Measurements from ENCODE around the gene ABCB8. TPM values are rescaled to one million over a fixed set of nuclear protein-coding genes. Genes with fewer than 3 reads are reported as not detected.
"Not testable (repeated sequence)": the region's sequence is repeated elsewhere in the genome, so short reads cannot be mapped to it uniquely, and the experiment has no call there.

The ABCB8 gene
- total RNA-seq, 1 donor from 2014 or later, result 38.1 TPM

- no peaks in the 10 kb centered on the region for H3K9me3 Mint-ChIP-seq (ENCODE audit: unreplicated experiment)
- H3K27ac Mint-ChIP-seq (ENCODE audit: unreplicated experiment), result no peak overlapping the region
- no peak for DNase-seq (ENCODE audit: extremely low spot score, unreplicated experiment)
- H3K27me3 Mint-ChIP-seq (ENCODE audit: unreplicated experiment), result peaks cover 10% of the 10 kb centered on the region
- no peaks in the 10 kb centered on the region for H3K36me3 Mint-ChIP-seq (ENCODE audit: unreplicated experiment)
- TF ChIP-seq, protein P1, sequence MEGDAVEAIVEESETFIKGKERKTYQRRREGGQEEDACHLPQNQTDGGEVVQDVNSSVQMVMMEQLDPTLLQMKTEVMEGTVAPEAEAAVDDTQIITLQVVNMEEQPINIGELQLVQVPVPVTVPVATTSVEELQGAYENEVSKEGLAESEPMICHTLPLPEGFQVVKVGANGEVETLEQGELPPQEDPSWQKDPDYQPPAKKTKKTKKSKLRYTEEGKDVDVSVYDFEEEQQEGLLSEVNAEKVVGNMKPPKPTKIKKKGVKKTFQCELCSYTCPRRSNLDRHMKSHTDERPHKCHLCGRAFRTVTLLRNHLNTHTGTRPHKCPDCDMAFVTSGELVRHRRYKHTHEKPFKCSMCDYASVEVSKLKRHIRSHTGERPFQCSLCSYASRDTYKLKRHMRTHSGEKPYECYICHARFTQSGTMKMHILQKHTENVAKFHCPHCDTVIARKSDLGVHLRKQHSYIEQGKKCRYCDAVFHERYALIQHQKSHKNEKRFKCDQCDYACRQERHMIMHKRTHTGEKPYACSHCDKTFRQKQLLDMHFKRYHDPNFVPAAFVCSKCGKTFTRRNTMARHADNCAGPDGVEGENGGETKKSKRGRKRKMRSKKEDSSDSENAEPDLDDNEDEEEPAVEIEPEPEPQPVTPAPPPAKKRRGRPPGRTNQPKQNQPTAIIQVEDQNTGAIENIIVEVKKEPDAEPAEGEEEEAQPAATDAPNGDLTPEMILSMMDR (IDR thresholded peaks at IDR 0.05), result no peak
- H3K4me1 Mint-ChIP-seq (ENCODE audit: unreplicated experiment), result peaks cover 24% of the 10 kb centered on the region
- H3K4me3 Mint-ChIP-seq (ENCODE audit: unreplicated experiment), result no peak overlapping the region
These were observed 18.8 kb upstream of the ABCB8 start for GRCh38 chr7:151009327-151010036.

DNA sequence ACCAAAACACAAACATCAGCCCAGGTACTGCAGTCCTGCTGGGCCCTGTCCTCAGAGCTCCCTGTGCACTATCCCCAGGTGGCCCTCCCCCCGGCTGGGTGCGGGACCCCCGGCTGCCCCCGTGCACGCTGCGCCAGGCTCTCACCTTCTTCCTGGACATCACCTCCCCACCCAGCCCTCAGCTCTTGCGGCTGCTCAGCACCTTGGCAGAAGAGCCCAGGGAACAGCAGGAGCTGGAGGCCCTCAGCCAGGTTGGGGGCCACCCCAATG is 18.3 kb upstream of the ABCB8 start:
- Mint-ChIP-seq H3K4me1 (ENCODE audit: unreplicated experiment) (peaks cover 24% of the 10 kb centered on the region), H3K36me3 (ENCODE audit: unreplicated experiment) (no peaks in the 10 kb centered on the region), H3K27me3 (ENCODE audit: unreplicated experiment) (peaks cover 8% of the 10 kb centered on the region), H3K4me3 (ENCODE audit: unreplicated experiment) (no peak overlapping the region), H3K9me3 (ENCODE audit: unreplicated experiment) (no peaks in the 10 kb centered on the region), H3K27ac (ENCODE audit: unreplicated experiment) (no peak overlapping the region)
- TF ChIP-seq, protein P1 (IDR thresholded peaks at IDR 0.05), result no peak
- DNase-seq (ENCODE audit: extremely low spot score, unreplicated experiment), result no peak

DNA sequence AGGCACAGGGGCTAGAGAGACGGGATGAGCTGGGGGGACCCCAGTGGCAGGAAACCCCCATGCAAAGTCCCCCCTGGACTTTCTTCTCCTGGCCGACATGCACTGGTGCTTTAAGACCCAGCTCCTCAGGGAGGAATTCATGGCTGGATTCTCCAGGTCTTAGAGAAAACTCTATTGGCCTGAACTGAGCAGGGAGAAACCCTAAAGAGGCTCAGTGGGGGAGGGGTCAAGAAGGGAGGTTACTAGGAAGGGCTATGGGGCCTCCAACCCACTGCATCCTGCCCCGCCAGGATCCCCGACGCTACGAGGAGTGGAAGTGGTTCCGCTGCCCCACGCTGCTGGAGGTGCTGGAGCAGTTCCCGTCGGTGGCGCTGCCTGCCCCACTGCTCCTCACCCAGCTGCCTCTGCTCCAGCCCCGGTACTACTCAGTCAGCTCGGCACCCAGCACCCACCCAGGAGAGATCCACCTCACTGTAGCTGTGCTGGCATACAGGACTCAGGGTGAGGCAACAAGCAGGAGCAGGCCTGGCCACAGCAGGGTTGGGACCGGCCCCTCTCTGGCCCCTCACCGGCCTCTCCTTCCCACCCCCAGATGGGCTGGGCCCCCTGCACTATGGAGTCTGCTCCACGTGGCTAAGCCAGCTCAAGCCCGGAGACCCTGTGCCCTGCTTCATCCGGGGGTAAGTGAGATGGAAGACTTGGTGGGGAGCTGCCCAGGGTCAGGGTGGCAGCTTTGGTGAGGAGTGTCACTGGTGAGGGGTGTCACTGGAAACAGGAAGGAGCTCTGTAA is 17.7 kb upstream of the ABCB8 start:
- H3K4me3 Mint-ChIP-seq (ENCODE audit: unreplicated experiment), result no peak overlapping the region
- peaks cover 24% of the 10 kb centered on the region for H3K4me1 Mint-ChIP-seq (ENCODE audit: unreplicated experiment)
- no peak for DNase-seq (ENCODE audit: extremely low spot score, unreplicated experiment)

DNA sequence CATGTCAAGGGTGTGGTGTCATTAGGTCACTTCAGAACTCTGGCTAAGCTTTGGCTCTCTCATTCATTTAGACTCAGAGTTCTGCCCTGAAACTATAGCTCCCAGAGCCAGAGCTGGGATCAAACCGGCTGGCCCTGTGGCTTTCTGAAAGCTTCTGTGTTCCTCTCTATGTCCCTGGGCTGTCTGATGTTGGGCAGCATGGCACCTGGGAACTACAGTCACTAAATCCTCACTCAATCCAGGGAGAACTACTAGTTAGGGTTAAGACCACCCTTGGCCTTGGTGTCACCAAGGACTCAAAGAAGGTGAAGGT is 17.2 kb upstream of the ABCB8 start:
- H3K27me3 Mint-ChIP-seq (ENCODE audit: unreplicated experiment), result no peaks in the 10 kb centered on the region
- no peak overlapping the region for H3K27ac Mint-ChIP-seq (ENCODE audit: unreplicated experiment)

More for the DNA sequence above, 17.7 kb upstream of the ABCB8 start:
- Mint-ChIP-seq H3K36me3 (ENCODE audit: unreplicated experiment) (no peaks in the 10 kb centered on the region), H3K9me3 (ENCODE audit: unreplicated experiment) (no peaks in the 10 kb centered on the region), H3K27ac (ENCODE audit: unreplicated experiment) (no peak overlapping the region), H3K27me3 (ENCODE audit: unreplicated experiment) (peaks cover 4% of the 10 kb centered on the region)
- TF ChIP-seq, protein P1 (IDR thresholded peaks at IDR 0.05), result no peak

DNA sequence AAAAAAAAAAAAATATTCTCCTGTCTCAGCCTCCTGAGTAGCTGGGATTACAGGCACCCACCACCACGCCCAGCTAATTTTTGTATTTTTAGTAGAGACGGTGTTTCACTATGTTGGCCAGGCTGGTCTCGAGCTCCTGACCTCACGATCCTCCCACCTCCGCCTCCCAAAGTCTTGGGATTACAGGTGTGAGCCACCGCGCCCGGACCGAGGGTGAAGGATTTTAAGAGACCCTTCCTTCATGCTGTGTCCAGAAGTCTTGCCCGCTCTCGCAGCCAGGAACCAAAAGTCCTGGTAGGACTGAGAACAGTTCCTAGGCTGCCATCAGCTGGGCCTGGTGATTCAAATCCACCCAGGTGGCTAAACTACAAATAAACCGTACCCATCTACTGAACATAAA is 16.6 kb upstream of the ABCB8 start:
- H3K4me3 Mint-ChIP-seq (ENCODE audit: unreplicated experiment); H3K27ac Mint-ChIP-seq (ENCODE audit: unreplicated experiment); DNase-seq (ENCODE audit: extremely low spot score, unreplicated experiment); H3K36me3 Mint-ChIP-seq (ENCODE audit: unreplicated experiment); H3K27me3 Mint-ChIP-seq (ENCODE audit: unreplicated experiment); H3K9me3 Mint-ChIP-seq (ENCODE audit: unreplicated experiment): not testable (repeated sequence)
- peaks cover 24% of the 10 kb centered on the region for H3K4me1 Mint-ChIP-seq (ENCODE audit: unreplicated experiment)

More for the DNA sequence above, 17.2 kb upstream of the ABCB8 start:
- no peak for DNase-seq (ENCODE audit: extremely low spot score, unreplicated experiment)
- TF ChIP-seq, protein P1 (IDR thresholded peaks at IDR 0.05), result no peak
- no peak overlapping the region for H3K4me3 Mint-ChIP-seq (ENCODE audit: unreplicated experiment)
- H3K4me1 Mint-ChIP-seq (ENCODE audit: unreplicated experiment), result peaks cover 24% of the 10 kb centered on the region
- no peaks in the 10 kb centered on the region for H3K36me3 Mint-ChIP-seq (ENCODE audit: unreplicated experiment)
- no peaks in the 10 kb centered on the region for H3K9me3 Mint-ChIP-seq (ENCODE audit: unreplicated experiment)

All from osteocyte (in vitro differentiated cells).